Ishikawa (cell line): ENCODE results near the gene POU4F1.

ENCODE experiments used
- CREB1 ChIP-seq: IDR thresholded peaks from 2 replicates; pipeline ENCODE4 v1.6.1; 2012; ENCODE audit warnings: low read depth
- TF ChIP-seq, protein P1 (sequence below): IDR thresholded peaks from 2 replicates; pipeline ENCODE4 v1.6.1; 2012

- TF ChIP-seq CREB1: no peak
- TF ChIP-seq, protein P1, sequence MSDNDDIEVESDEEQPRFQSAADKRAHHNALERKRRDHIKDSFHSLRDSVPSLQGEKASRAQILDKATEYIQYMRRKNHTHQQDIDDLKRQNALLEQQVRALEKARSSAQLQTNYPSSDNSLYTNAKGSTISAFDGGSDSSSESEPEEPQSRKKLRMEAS: no peak
Observed at GRCh38 chr13:78636495-78636894, 33.1 kb upstream of the POU4F1 start.
